ENCODE data around the gene EMILIN2. TPM values are rescaled to one million over a fixed set of nuclear protein-coding genes. Genes with fewer than 3 reads are reported as not detected.

Gene EMILIN2
- total and polyA plus RNA-seq, 8 donors = 2.0 to 120 (median 5.7) TPM

DNA sequence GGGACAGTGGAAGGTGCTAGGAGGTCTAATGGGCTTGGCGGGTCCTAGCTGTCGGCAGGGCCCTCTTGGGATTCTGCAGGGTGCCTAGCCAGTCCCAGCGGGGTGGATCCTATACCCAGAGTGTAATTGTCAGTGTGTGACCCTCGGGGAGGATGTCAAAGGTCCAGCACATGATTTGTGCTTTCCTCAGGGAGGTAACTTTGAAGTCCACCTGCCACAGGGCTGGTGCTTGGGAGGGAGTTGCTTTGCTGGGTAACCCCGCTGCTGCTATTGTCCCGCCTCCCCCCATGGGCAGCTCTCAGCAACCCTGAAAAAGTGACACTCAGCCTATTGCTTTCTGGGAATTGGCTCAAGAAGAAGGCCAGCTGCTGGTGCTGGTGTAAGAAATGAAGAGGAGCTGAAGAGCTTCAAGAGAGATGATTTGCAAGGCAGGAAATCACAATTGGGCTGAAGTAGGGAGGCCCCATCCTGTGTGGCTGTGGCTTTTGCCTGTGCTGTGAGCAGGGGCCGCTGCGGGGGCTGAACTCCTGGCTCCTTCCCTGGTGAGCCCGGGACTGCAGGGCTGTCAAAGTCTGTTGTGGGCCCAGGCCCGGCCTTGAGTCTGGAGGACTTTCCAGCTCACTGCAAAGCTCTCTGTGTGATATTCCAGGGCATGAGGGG is 36.4 kb downstream of the EMILIN2 start:
- Histone ChIP-seq H3K4me3 (no peak overlapping the region), H3K27ac (peak overlapping the region in 1 of 5 donors; percentile 18), H3K9me3 (peaks cover 0 to 8% (median 2%) of the 10 kb centered on the region in 4 donors), H3K27me3 (peaks cover 0 to 4% (median 0%) of the 10 kb centered on the region in 3 donors), H3K36me3 (no peaks in the 10 kb centered on the region), H3K4me1 (peaks cover 0 to 9% (median 0%) of the 10 kb centered on the region in 4 donors)
- peak in 1 of 2 donors; percentile 70 for DNase-seq
- intact Hi-C loops (cut with DNase I; ENCODE audit: low total_unique reads) = no loop called here
- TF ChIP-seq POLR2A (IDR thresholded peaks at IDR 0.05) = no peak
- no peak for TF ChIP-seq EP300 (IDR thresholded peaks at IDR 0.05)
- TF ChIP-seq, protein P1, sequence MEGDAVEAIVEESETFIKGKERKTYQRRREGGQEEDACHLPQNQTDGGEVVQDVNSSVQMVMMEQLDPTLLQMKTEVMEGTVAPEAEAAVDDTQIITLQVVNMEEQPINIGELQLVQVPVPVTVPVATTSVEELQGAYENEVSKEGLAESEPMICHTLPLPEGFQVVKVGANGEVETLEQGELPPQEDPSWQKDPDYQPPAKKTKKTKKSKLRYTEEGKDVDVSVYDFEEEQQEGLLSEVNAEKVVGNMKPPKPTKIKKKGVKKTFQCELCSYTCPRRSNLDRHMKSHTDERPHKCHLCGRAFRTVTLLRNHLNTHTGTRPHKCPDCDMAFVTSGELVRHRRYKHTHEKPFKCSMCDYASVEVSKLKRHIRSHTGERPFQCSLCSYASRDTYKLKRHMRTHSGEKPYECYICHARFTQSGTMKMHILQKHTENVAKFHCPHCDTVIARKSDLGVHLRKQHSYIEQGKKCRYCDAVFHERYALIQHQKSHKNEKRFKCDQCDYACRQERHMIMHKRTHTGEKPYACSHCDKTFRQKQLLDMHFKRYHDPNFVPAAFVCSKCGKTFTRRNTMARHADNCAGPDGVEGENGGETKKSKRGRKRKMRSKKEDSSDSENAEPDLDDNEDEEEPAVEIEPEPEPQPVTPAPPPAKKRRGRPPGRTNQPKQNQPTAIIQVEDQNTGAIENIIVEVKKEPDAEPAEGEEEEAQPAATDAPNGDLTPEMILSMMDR (IDR thresholded peaks at IDR 0.05) = no peak
- no peak for TF ChIP-seq POLR2AphosphoS5 (IDR thresholded peaks at IDR 0.05)
- WGBS, 5 donors = 63 to 74% (median 71%) methylated on average over 9 to 10 of the region's 10 CpGs

DNA sequence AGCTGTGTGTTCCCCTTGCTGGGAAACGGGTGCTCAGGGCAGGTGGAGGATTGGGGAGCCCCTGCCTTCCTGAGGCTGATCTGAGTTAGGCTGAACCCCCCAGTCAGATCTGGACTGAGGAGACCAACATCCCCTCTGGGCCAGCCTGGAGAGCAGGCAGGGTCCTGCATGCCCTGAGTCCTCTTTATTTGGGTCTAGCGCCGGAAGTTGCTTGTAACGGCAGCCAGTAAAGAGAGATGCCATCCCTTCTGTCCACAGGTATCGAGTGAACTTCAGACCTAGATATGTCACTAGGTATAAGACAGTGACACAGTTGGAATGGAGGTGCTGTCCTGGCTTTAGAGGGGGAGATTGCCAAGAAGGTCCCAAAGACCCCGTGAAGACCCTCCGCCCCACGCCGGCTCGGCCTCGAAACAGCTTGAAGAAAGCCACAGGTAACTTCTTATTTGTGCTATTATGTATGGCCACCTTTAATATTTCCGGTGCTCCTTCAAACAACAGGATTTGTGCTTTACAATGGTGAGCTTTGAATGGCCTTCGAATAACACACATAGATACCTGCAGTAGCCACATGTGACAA is 38.0 kb downstream of the EMILIN2 start:
- no peak overlapping the region for H3K27ac ChIP-seq
- no peak for DNase-seq
- 91 to 95% (median 93%) methylated on average over 13 of the region's 13 CpGs for WGBS, 5 donors
- no peaks in the 10 kb centered on the region for H3K36me3 ChIP-seq
- no peak for TF ChIP-seq POLR2A (IDR thresholded peaks at IDR 0.05)
- TF ChIP-seq POLR2AphosphoS5 (IDR thresholded peaks at IDR 0.05) = no peak
- TF ChIP-seq, protein P1 (IDR thresholded peaks at IDR 0.05) = no peak
- TF ChIP-seq EP300 (IDR thresholded peaks at IDR 0.05) = no peak
- H3K4me3 ChIP-seq = no peak overlapping the region
- no peaks in the 10 kb centered on the region for H3K27me3 ChIP-seq
- intact Hi-C loops (cut with DNase I; ENCODE audit: low total_unique reads) = no loop called here
- H3K4me1 ChIP-seq = peaks cover 0 to 9% (median 0%) of the 10 kb centered on the region in 4 donors
- peaks cover 0 to 8% (median 2%) of the 10 kb centered on the region in 4 donors for H3K9me3 ChIP-seq

DNA sequence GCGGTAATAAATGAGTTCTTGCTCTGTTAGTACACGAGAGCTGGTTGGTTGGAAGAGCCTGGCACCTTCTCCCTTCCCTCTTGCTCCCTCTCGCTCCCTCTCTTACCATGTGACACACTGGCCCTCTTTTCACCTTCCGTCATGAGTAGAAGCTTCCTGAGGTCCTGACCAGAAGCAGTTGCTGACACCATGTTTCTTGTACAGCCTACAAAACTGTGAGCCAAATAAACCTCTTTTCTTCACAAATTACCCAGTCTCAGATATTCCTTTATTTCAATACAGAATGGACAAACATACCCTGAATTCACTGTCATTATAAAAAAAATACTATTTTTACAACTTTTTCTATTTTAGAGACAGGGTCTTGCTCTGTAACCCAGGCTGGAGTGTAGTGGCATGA is 40.7 kb downstream of the EMILIN2 start:
- WGBS, 5 donors = 68 to 81% (median 75%) methylated on average over 4 of the region's 4 CpGs
- TF ChIP-seq POLR2A (IDR thresholded peaks at IDR 0.05) (no peak), POLR2AphosphoS5 (IDR thresholded peaks at IDR 0.05) (no peak), EP300 (IDR thresholded peaks at IDR 0.05) (no peak)
- TF ChIP-seq, protein P1 (IDR thresholded peaks at IDR 0.05) = no peak
- no peak overlapping the region for H3K27ac ChIP-seq
- no peaks in the 10 kb centered on the region for H3K36me3 ChIP-seq
- peaks cover 0 to 8% (median 2%) of the 10 kb centered on the region in 4 donors for H3K9me3 ChIP-seq
- intact Hi-C loops (cut with DNase I; ENCODE audit: low total_unique reads) = no loop called here
- no peak for DNase-seq
- no peak overlapping the region for H3K4me3 ChIP-seq
- peaks cover 0 to 9% (median 0%) of the 10 kb centered on the region in 4 donors for H3K4me1 ChIP-seq
- no peaks in the 10 kb centered on the region for H3K27me3 ChIP-seq

DNA sequence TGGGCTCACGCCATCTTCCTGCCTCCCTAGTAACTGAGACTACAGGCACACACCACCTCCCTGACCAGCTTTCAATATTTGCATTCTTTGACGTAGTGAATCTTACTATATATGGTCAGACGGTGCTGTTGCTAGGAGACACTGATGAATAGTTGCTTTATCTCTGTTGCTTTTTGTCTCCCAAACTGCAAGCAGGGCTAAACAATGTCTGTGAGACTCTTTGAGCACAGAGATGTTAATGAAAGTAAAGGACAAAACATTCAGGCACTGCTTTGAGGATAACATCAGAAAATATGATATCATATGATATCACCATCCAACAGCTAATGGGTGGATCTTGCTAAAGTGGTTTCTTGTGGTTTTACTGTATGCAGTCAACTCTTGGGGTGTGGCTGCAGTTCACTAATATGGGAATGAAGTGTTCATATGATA is 43.0 kb downstream of the EMILIN2 start:
- peaks cover 0 to 8% (median 2%) of the 10 kb centered on the region in 4 donors for H3K9me3 ChIP-seq
- no peak for DNase-seq
- H3K36me3 ChIP-seq = no peaks in the 10 kb centered on the region
- no peak overlapping the region for H3K27ac ChIP-seq
- no peaks in the 10 kb centered on the region for H3K27me3 ChIP-seq
- intact Hi-C loops (cut with DNase I; ENCODE audit: low total_unique reads) = no loop called here
- no peak for TF ChIP-seq EP300 (IDR thresholded peaks at IDR 0.05)
- no peak for TF ChIP-seq POLR2AphosphoS5 (IDR thresholded peaks at IDR 0.05)
- TF ChIP-seq, protein P1 (IDR thresholded peaks at IDR 0.05) = no peak
- TF ChIP-seq POLR2A (IDR thresholded peaks at IDR 0.05) = no peak
- no peak overlapping the region for H3K4me3 ChIP-seq
- H3K4me1 ChIP-seq = no peaks in the 10 kb centered on the region
- WGBS, 5 donors = 34 to 46% (median 40%) methylated on average over 3 of the region's 3 CpGs
